Cerebellar cortex (tissue), 1 donor: Measurements from ENCODE around the gene SETBP1.

ENCODE experiments used
- DNase-seq: peaks from one replicate; pipeline ENCODE4 v3.0.0-alpha.2; 2015; ENCODE audit warnings: low spot score

Gene SETBP1

GRCh38 chr18:44901283-44901682 lies 220.6 kb downstream of the SETBP1 start:
- DNase-seq = no peak

- no peak for DNase-seq
Measured at GRCh38 chr18:44903327-44903726, 222.6 kb downstream of the SETBP1 start.

GRCh38 chr18:44904768-44905167 lies 224.1 kb downstream of the SETBP1 start:
- no peak for DNase-seq

GRCh38 chr18:44909191-44909719 lies 228.6 kb downstream of the SETBP1 start:
- DNase-seq = peak; percentile 17

GRCh38 chr18:44911260-44911659 lies 230.6 kb downstream of the SETBP1 start:
- no peak for DNase-seq

- DNase-seq = no peak
Measured at GRCh38 chr18:44911773-44912172, 231.1 kb downstream of the SETBP1 start.

- DNase-seq = peak; percentile 11
Measured at GRCh38 chr18:44912740-44913478, 232.2 kb downstream of the SETBP1 start.

GRCh38 chr18:44914028-44914427 lies 233.3 kb downstream of the SETBP1 start:
- no peak for DNase-seq

GRCh38 chr18:44915213-44915612 lies 234.5 kb downstream of the SETBP1 start:
- DNase-seq = no peak

- DNase-seq = no peak
Measured at GRCh38 chr18:44915661-44916060, 235.0 kb downstream of the SETBP1 start.

GRCh38 chr18:44916429-44917207 lies 235.9 kb downstream of the SETBP1 start:
- no peak for DNase-seq

- DNase-seq = no peak
Measured at GRCh38 chr18:44917216-44918141, 236.8 kb downstream of the SETBP1 start.

GRCh38 chr18:44918142-44918476 lies 237.4 kb downstream of the SETBP1 start:
- no peak for DNase-seq

- DNase-seq = no peak
Measured at GRCh38 chr18:44920441-44920840, 239.8 kb downstream of the SETBP1 start.

- DNase-seq = no peak
Measured at GRCh38 chr18:44921974-44922373, 241.3 kb downstream of the SETBP1 start.

- no peak for DNase-seq
Measured at GRCh38 chr18:44922968-44923367, 242.3 kb downstream of the SETBP1 start.

- no peak for DNase-seq
Measured at GRCh38 chr18:44924785-44925499, 244.3 kb downstream of the SETBP1 start.

GRCh38 chr18:44927127-44927849 lies 246.6 kb downstream of the SETBP1 start:
- no peak for DNase-seq

- DNase-seq = no peak
Measured at GRCh38 chr18:44934901-44935300, 254.2 kb downstream of the SETBP1 start.

- no peak for DNase-seq
Measured at GRCh38 chr18:44935455-44935854, 254.8 kb downstream of the SETBP1 start.

GRCh38 chr18:44936485-44936884 lies 255.8 kb downstream of the SETBP1 start:
- no peak for DNase-seq
